Prostate gland (tissue), 2 donors: ENCODE measurements around the gene PCDH9.

ENCODE experiments used
- CTCF ChIP-seq, 4 experiments: fragments of 200-600 bp in 2 of 4; fragments of 450-650 bp in 2 of 4; sonication (generic) in 2 of 4; IDR thresholded peaks; 1 replicate in 3 of 4; 2 replicates in 1 of 4; pipeline ENCODE4 v1.5.1; 2016 to 2019; ENCODE audit warnings: antibody characterized with exemption in 4 of 4, mild to moderate bottlenecking in 2 of 4, moderate library complexity in 2 of 4
- POLR2A ChIP-seq: fragments of 450-650 bp; IDR thresholded peaks from one replicate; pipeline ENCODE4 v1.6.1; 2016; ENCODE audit warnings: antibody characterized with exemption, mild to moderate bottlenecking

- no peak for TF ChIP-seq POLR2A
- TF ChIP-seq CTCF (IDR thresholded peaks at IDR 0.05): no peak
Measured at GRCh38 chr13:66845393-66845792, 384.7 kb downstream of the PCDH9 start.
